K562 (cell line): Measurements from ENCODE around the gene FOXJ1. TPM values are rescaled to one million over a fixed set of nuclear protein-coding genes. Genes with fewer than 3 reads are reported as not detected.
A peak's percentile ranks its signal among the peaks of the same experiment; 100 is the strongest.

Experiments used
- ATF3 ChIP-seq, 2 experiments: fragments of 450-650 bp in 1 of 2; sonication (generic) in 1 of 2; formaldehyde crosslinking in 1 of 2; IDR thresholded peaks in 1 of 2; conservative IDR thresholded peaks in 1 of 2; 2 replicates each; pipeline versions ENCODE4 v1.6.1 to v1.8.1; 2016 to 2023; ENCODE audit warnings: mild to moderate bottlenecking in 2 of 2, moderate library complexity in 2 of 2, inconsistent platforms in 1 of 2, missing genetic modification reagents in 1 of 2
- BACH1 ChIP-seq: fragments of 200-800 bp; sonication (Bioruptor generic); IDR thresholded peaks from 2 replicates; pipeline ENCODE4 v1.6.1; 2016; ENCODE audit warnings: missing genetic modification characterization, missing compliant biosample characterization
- CHD1 ChIP-seq: fragments of 200-600 bp; sonication (generic); IDR thresholded peaks from one replicate; pipeline ENCODE4 v1.6.1; 2012; ENCODE audit warnings: mild to moderate bottlenecking, moderate library complexity, low read length, inconsistent platforms
- CTBP1 ChIP-seq: fragments of 450-650 bp; IDR thresholded peaks from 2 replicates; pipeline ENCODE4 v1.6.1; 2016; ENCODE audit warnings: borderline replicate concordance
- ETS2 ChIP-seq: IDR thresholded peaks from 2 replicates; pipeline ENCODE4 v1.6.1; 2016; ENCODE audit warnings: borderline replicate concordance, missing genetic modification characterization, mild to moderate bottlenecking, moderate library complexity, missing compliant biosample characterization; ENCODE audit not compliant: poor library complexity, severe bottlenecking
- NR2C1 ChIP-seq, 2 experiments: fragments of 450-650 bp; IDR thresholded peaks; 2 replicates each; pipeline ENCODE4 v1.6.1; 2017; ENCODE audit warnings: mild to moderate bottlenecking in 2 of 2, antibody characterized with exemption in 1 of 2, inconsistent platforms in 1 of 2, missing compliant biosample characterization in 1 of 2, missing genetic modification characterization in 1 of 2
- PRMT5 ChIP-seq: sonication (generic); formaldehyde crosslinking; IDR thresholded peaks from 2 replicates; pipeline ENCODE4 v1.5.0; 2020; ENCODE audit warnings: missing genetic modification reagents
- TRIM24 ChIP-seq, 2 experiments: fragments of 450-650 bp; IDR thresholded peaks; 2 replicates each; pipeline ENCODE4 v1.6.1; 2016
- ZBTB40 ChIP-seq, 2 experiments: fragments of 450-650 bp in 1 of 2; sonication (generic) in 1 of 2; formaldehyde crosslinking in 1 of 2; IDR thresholded peaks; 2 replicates each; pipeline versions ENCODE4 v1.7.1 to v1.9.0; 2016 to 2022; ENCODE audit warnings: inconsistent platforms in 1 of 2, mild to moderate bottlenecking in 1 of 2, missing genetic modification reagents in 1 of 2
- ZNF311 ChIP-seq: fragments of 250-450 bp; sonication (Bioruptor Pico); IDR thresholded peaks from 2 replicates; pipeline ENCODE4 v1.4.0; 2020; ENCODE audit warnings: mild to moderate bottlenecking, moderate library complexity
- polyA plus RNA-seq, 8 experiments: library from polyadenylated mRNA; depleted of rRNA in 4 of 8; stranded (reverse) in 5 of 8; unstranded in 3 of 8; fragments of >200 nt; fragmentation: Nextera tagmentation in 2 of 8; fragmentation: Illumina TruSeq in 1 of 8; extraction: Ambion mirVana in 2 of 8; extraction: Trizol in 1 of 8; gene quantifications; 2 replicates each; pipeline versions ENCODE4 v1.2.1 to v1.2.3, GENCODE V29; 2011 to 2014; ENCODE audit warnings: inconsistent platforms in 1 of 8, missing spikeins in 1 of 8
- total RNA-seq, 7 experiments: library from RNA; depleted of rRNA in 6 of 7; stranded (reverse); fragments of >200 nt in 6 of 7; fragmentation: Illumina TruSeq in 2 of 7; extraction: Trizol in 2 of 7; gene quantifications; 2 replicates each; pipeline versions ENCODE4 v1.2.1 to v1.2.3, GENCODE V29; 2011 to 2021; ENCODE audit warnings: low replicate concordance in 1 of 7
- TF ChIP-seq, protein P1 (sequence below): fragments of 450-650 bp; IDR thresholded peaks from 2 replicates; pipeline ENCODE4 v1.7.1; 2018; ENCODE audit warnings: mild to moderate bottlenecking, low read depth; ENCODE audit not compliant: partially characterized antibody

FOXJ1 gene
- total and polyA plus RNA-seq, 9 of the 15 experiments (the other 6 are each of a cell fraction or from before 2014, with no cell fraction given), result 0.07 TPM; not detected in 8

DNA sequence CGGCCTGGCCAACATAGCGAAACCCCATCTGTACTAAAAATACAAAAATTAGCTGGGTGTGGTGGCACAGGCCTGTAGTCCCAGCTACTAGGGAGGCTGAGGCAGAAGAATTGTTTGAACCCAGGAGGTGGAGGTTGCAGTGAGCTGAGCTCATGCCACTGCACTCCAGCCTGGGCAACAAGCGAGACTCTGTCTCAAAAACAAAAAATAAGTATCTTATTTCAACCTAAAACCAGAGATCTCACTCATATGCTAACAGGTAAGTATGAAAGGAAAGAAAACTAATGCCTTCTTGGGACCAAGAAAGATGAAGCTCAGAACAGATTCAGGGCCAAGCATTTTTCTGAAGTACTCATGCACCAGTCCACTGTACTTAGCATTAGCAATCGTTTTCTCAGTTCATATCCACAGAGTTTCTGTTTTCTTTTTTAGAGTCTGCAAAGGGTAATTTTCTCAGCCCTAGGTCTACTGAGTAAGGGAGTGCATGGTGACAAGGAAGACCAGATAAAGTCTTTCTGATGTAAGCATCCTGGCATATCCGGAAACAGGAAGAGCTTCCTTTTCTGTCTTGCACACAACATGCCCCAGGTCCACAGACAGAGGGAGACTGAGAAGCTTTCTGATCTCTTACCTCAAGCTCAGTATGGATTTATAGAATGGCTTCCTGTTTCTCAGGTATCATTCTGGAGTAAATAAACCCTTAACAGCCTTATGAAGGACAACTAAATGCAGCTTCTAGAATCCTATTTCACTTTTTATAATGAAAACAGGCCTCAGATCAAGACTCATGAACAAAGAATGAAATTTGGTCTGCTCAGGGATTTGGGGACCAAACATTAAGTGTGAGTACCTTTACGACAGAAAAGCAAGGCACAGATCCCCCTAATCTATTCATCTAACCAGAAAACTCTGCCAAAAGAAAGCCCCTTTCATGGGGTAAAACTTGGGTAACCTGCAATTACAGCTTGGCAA is 38.7 kb upstream of the FOXJ1 start (continued):
- TF ChIP-seq, protein P1, sequence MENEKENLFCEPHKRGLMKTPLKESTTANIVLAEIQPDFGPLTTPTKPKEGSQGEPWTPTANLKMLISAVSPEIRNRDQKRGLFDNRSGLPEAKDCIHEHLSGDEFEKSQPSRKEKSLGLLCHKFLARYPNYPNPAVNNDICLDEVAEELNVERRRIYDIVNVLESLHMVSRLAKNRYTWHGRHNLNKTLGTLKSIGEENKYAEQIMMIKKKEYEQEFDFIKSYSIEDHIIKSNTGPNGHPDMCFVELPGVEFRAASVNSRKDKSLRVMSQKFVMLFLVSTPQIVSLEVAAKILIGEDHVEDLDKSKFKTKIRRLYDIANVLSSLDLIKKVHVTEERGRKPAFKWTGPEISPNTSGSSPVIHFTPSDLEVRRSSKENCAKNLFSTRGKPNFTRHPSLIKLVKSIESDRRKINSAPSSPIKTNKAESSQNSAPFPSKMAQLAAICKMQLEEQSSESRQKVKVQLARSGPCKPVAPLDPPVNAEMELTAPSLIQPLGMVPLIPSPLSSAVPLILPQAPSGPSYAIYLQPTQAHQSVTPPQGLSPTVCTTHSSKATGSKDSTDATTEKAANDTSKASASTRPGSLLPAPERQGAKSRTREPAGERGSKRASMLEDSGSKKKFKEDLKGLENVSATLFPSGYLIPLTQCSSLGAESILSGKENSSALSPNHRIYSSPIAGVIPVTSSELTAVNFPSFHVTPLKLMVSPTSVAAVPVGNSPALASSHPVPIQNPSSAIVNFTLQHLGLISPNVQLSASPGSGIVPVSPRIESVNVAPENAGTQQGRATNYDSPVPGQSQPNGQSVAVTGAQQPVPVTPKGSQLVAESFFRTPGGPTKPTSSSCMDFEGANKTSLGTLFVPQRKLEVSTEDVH, result no peak
- peak; percentile 48 to 54; a peak in 2 of 4 replicates for TF ChIP-seq TRIM24 (IDR thresholded peaks at IDR 0.05)
- TF ChIP-seq ATF3 (IDR thresholded peaks at IDR 0.05), result peak; percentile 76
- TF ChIP-seq ATF3 (CRISPR knock-in tag; conservative IDR thresholded peaks at IDR 0.05), result no peak
- TF ChIP-seq CTBP1, result peak; percentile 70; the same call in 1 of the 2 replicates
- no peak for TF ChIP-seq CHD1
- TF ChIP-seq ZNF311 (CRISPR knock-in tag), result peak; percentile 71; the same call in 1 of the 2 replicates
- no peak for TF ChIP-seq PRMT5 (CRISPR knock-in tag)
- TF ChIP-seq BACH1 (tag), result 0 out of 2 replicates have a peak, but pooled peaks have one; percentile 25
- TF ChIP-seq NR2C1 (IDR thresholded peaks at IDR 0.05), result no peak
- peak; percentile 63 for TF ChIP-seq NR2C1 (tag; IDR thresholded peaks at IDR 0.05)
- peak; percentile 77 for TF ChIP-seq ZBTB40 (IDR thresholded peaks at IDR 0.05)
- no peak for TF ChIP-seq ZBTB40 (CRISPR knock-in tag; IDR thresholded peaks at IDR 0.05)
- no peak for TF ChIP-seq ETS2 (tag)
